ENCODE data around the gene PCGF6.

PCGF6 gene

DNA sequence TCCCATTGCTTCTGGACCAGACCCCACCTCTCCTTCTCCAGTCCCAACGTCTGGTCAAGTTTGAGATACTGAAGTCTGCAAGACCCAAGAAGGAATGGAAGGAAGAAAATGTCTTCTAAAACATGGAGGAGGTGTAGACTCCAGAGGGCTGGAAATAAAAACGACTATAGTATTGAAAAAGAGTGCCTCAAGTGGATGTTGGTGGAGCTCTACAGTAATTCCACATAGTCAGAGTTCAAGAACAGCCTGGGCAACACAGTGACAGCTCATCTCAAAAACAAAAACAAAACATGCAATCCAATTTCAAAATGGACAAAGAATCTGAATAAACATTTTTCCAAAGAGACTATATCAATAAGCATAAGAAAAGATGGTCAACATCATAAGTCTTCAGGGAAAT is 2.3 kb upstream of the PCGF6 start:
- DNase-seq = no peak
- Histone ChIP-seq H3K4me1 (ENCODE audit: control insufficient read depth, insufficient read depth, low read depth, low read length) (peaks cover 7% of the 10 kb centered on the region), H3K9me3 (ENCODE audit: control insufficient read depth, low read length) (no peaks in the 10 kb centered on the region), H3K36me3 (ENCODE audit: control insufficient read depth in 1 of 2, insufficient read depth in 2 of 2, low read depth in 1 of 2, low read length in 2 of 2) (peaks cover 1 to 6% of the 10 kb centered on the region in 2 experiments), H4K91ac (ENCODE audit: low read length) (no peak overlapping the region), H3K4me3 (ENCODE audit: insufficient read depth in 1 of 2, low read depth in 1 of 2, low read length in 2 of 2) (no peak overlapping the region), H2BK15ac (ENCODE audit: low read depth, poor library complexity, severe bottlenecking) (no peak overlapping the region), H2BK120ac (ENCODE audit: low read depth, low read length) (no peak overlapping the region), H3K27ac (ENCODE audit: low read length, poor library complexity, severe bottlenecking) (no peak overlapping the region), H2AFZ (ENCODE audit: low read depth, low read length) (no peak overlapping the region), H3K27me3 (ENCODE audit: control insufficient read depth in 1 of 2, insufficient read depth in 1 of 2, low read length in 2 of 2) (no peaks in the 10 kb centered on the region), H3K18ac (ENCODE audit: low read depth in 1 of 2, low read length in 2 of 2) (no peak overlapping the region), H3K4ac (ENCODE audit: low read depth in 1 of 2, low read length in 2 of 2) (no peak overlapping the region), H3K4me2 (ENCODE audit: low read length, poor library complexity, severe bottlenecking) (no peak overlapping the region), H2BK12ac (ENCODE audit: low read length in 2 of 2) (no peak overlapping the region), H2AK5ac (ENCODE audit: low read length, severe bottlenecking) (no peak overlapping the region), H2BK5ac (ENCODE audit: low read depth, low read length, poor library complexity, severe bottlenecking) (no peak overlapping the region), H3K23ac (ENCODE audit: low read length in 2 of 2) (no peak overlapping the region), H3K9ac (ENCODE audit: low read length) (no peak overlapping the region), H3K79me1 (replicated peaks; ENCODE audit: low read length, poor library complexity, severe bottlenecking) (peaks cover under 1% of the 10 kb centered on the region), H4K8ac (ENCODE audit: low read length) (no peak overlapping the region), H3K14ac (ENCODE audit: low read length in 2 of 2) (no peak overlapping the region)
- no CpG with 5 or more reads among the region's 2 CpGs for WGBS

DNA sequence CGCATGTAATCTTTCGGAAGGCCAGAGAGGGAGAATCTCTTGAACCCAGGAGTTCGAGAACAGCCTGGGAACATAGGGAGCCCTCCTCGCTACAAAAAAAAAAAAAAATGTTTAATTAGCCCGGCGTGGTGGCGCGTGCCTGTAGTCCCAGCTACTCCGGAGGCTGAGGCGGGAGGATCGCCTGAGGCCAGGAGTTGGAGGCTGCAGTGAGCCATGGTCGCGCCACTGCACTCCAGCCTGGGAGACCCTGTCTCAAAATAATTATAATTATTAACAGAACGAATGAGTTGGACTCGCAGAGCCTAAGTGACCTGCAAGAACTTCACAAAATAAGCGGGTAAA is 794 bp downstream of the PCGF6 start:
- WGBS = 57% methylated on average over 14 of the region's 16 CpGs

DNA sequence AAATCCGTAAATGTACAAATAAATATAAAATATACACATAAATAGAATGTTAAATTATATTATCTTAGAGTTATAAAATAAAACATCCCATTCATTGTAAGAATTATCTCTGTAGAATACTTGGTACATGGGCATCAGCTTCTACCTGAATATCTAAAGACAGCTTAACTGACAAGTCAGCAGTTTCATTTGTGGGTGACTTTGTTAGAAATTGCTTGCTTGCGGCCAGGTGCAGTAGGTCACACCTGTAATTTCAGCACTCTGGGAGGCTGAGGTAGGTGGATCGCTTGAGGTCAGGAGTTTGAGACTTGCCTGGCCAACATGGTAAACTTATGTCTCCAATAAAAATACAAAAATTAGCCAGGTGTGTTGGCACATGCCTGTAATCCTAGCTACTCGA is 14.6 kb downstream of the PCGF6 start:
- Histone ChIP-seq H3K14ac (ENCODE audit: low read length in 2 of 2) (no peak overlapping the region), H3K4me1 (ENCODE audit: control insufficient read depth, insufficient read depth, low read depth, low read length) (no peaks in the 10 kb centered on the region), H2BK15ac (ENCODE audit: low read depth, poor library complexity, severe bottlenecking) (no peak overlapping the region), H2AK5ac (ENCODE audit: low read length, severe bottlenecking) (no peak overlapping the region), H2BK120ac (ENCODE audit: low read depth, low read length) (no peak overlapping the region), H3K23ac (ENCODE audit: low read length in 2 of 2) (no peak overlapping the region), H3K27ac (ENCODE audit: low read length, poor library complexity, severe bottlenecking) (no peak overlapping the region), H3K79me1 (replicated peaks; ENCODE audit: low read length, poor library complexity, severe bottlenecking) (peaks cover 15% of the 10 kb centered on the region), H2AFZ (ENCODE audit: low read depth, low read length) (no peak overlapping the region), H3K18ac (ENCODE audit: low read depth in 1 of 2, low read length in 2 of 2) (no peak overlapping the region), H3K4me2 (ENCODE audit: low read length, poor library complexity, severe bottlenecking) (no peak overlapping the region), H4K8ac (ENCODE audit: low read length) (no peak overlapping the region), H3K4ac (ENCODE audit: low read depth in 1 of 2, low read length in 2 of 2) (no peak overlapping the region), H3K9ac (ENCODE audit: low read length) (no peak overlapping the region), H3K9me3 (ENCODE audit: control insufficient read depth, low read length) (no peaks in the 10 kb centered on the region), H2BK12ac (ENCODE audit: low read length in 2 of 2) (no peak overlapping the region), H4K91ac (ENCODE audit: low read length) (no peak overlapping the region), H3K27me3 (ENCODE audit: control insufficient read depth in 1 of 2, insufficient read depth in 1 of 2, low read length in 2 of 2) (no peaks in the 10 kb centered on the region), H3K4me3 (ENCODE audit: insufficient read depth in 1 of 2, low read depth in 1 of 2, low read length in 2 of 2) (no peak overlapping the region), H2BK5ac (ENCODE audit: low read depth, low read length, poor library complexity, severe bottlenecking) (no peak overlapping the region), H3K36me3 (ENCODE audit: control insufficient read depth in 1 of 2, insufficient read depth in 2 of 2, low read depth in 1 of 2, low read length in 2 of 2) (peaks cover 26 to 54% of the 10 kb centered on the region in 2 experiments)
- WGBS = 100% methylated on average over 2 of the region's 4 CpGs
- DNase-seq = no peak

More for the DNA sequence above, 794 bp downstream of the PCGF6 start:
- no peak overlapping the region for H2AK5ac ChIP-seq (ENCODE audit: low read length, severe bottlenecking)
- no peaks in the 10 kb centered on the region for H3K9me3 ChIP-seq (ENCODE audit: control insufficient read depth, low read length)
- peaks cover 7% of the 10 kb centered on the region for H3K4me1 ChIP-seq (ENCODE audit: control insufficient read depth, insufficient read depth, low read depth, low read length)
- no peak overlapping the region for H3K23ac ChIP-seq (ENCODE audit: low read length in 2 of 2)
- H2AFZ ChIP-seq (ENCODE audit: low read depth, low read length) = no peak overlapping the region
- H3K4me3 ChIP-seq (ENCODE audit: insufficient read depth in 1 of 2, low read depth in 1 of 2, low read length in 2 of 2) = peak overlapping the region; percentile 81 to 86
- no peak overlapping the region for H4K91ac ChIP-seq (ENCODE audit: low read length)
- no peak overlapping the region for H2BK12ac ChIP-seq (ENCODE audit: low read length in 2 of 2)
- H3K79me1 ChIP-seq (replicated peaks; ENCODE audit: low read length, poor library complexity, severe bottlenecking) = peaks cover 4% of the 10 kb centered on the region
- no peak overlapping the region for H3K27ac ChIP-seq (ENCODE audit: low read length, poor library complexity, severe bottlenecking)
- H3K36me3 ChIP-seq (ENCODE audit: control insufficient read depth in 1 of 2, insufficient read depth in 2 of 2, low read depth in 1 of 2, low read length in 2 of 2) = peaks cover 7 to 30% of the 10 kb centered on the region in 2 experiments
- peak overlapping the region; percentile 84 for H4K8ac ChIP-seq (ENCODE audit: low read length)
- peak overlapping the region; percentile 79 for H2BK120ac ChIP-seq (ENCODE audit: low read depth, low read length)
- no peak overlapping the region for H3K4ac ChIP-seq (ENCODE audit: low read depth in 1 of 2, low read length in 2 of 2)
- H2BK5ac ChIP-seq (ENCODE audit: low read depth, low read length, poor library complexity, severe bottlenecking) = no peak overlapping the region
- H3K9ac ChIP-seq (ENCODE audit: low read length) = peak overlapping the region; percentile 91
- H3K4me2 ChIP-seq (ENCODE audit: low read length, poor library complexity, severe bottlenecking) = peak overlapping the region; percentile 80
- H3K18ac ChIP-seq (ENCODE audit: low read depth in 1 of 2, low read length in 2 of 2) = peak overlapping the region; percentile 62 to 68
- no peak overlapping the region for H3K14ac ChIP-seq (ENCODE audit: low read length in 2 of 2)
- no peak for DNase-seq
- no peaks in the 10 kb centered on the region for H3K27me3 ChIP-seq (ENCODE audit: control insufficient read depth in 1 of 2, insufficient read depth in 1 of 2, low read length in 2 of 2)
- no peak overlapping the region for H2BK15ac ChIP-seq (ENCODE audit: low read depth, poor library complexity, severe bottlenecking)

DNA sequence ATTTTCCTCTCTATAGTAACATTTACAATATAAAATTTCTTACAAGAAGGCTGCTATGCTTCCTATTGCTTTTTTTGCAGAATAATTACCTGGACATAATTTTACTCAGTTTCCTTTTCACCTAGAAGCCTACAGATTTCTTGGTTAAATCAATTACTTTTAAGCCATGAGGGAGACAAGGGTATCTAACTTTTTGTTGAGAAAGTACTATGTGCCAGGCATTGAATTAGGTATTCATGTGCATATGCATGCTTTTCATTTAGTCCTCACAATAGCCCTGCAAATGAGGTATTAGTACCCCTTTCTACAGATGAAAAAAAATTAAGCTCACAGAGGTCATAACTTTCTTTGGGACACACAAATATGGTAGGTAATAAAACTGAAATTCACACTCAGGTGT is 16.4 kb downstream of the PCGF6 start:
- no peaks in the 10 kb centered on the region for H3K27me3 ChIP-seq (ENCODE audit: control insufficient read depth in 1 of 2, insufficient read depth in 1 of 2, low read length in 2 of 2)
- H3K27ac ChIP-seq (ENCODE audit: low read length, poor library complexity, severe bottlenecking) = no peak overlapping the region
- no peak overlapping the region for H4K8ac ChIP-seq (ENCODE audit: low read length)
- H2BK5ac ChIP-seq (ENCODE audit: low read depth, low read length, poor library complexity, severe bottlenecking) = no peak overlapping the region
- no peak overlapping the region for H2AFZ ChIP-seq (ENCODE audit: low read depth, low read length)
- no peak overlapping the region for H3K18ac ChIP-seq (ENCODE audit: low read depth in 1 of 2, low read length in 2 of 2)
- no peak overlapping the region for H2BK12ac ChIP-seq (ENCODE audit: low read length in 2 of 2)
- H3K4me1 ChIP-seq (ENCODE audit: control insufficient read depth, insufficient read depth, low read depth, low read length) = no peaks in the 10 kb centered on the region
- H3K9me3 ChIP-seq (ENCODE audit: control insufficient read depth, low read length) = no peaks in the 10 kb centered on the region
- H3K9ac ChIP-seq (ENCODE audit: low read length) = no peak overlapping the region
- no peak overlapping the region for H3K14ac ChIP-seq (ENCODE audit: low read length in 2 of 2)
- no peak overlapping the region for H3K4ac ChIP-seq (ENCODE audit: low read depth in 1 of 2, low read length in 2 of 2)
- no peak overlapping the region for H3K4me2 ChIP-seq (ENCODE audit: low read length, poor library complexity, severe bottlenecking)
- no peak overlapping the region for H2AK5ac ChIP-seq (ENCODE audit: low read length, severe bottlenecking)
- H4K91ac ChIP-seq (ENCODE audit: low read length) = no peak overlapping the region
- H2BK120ac ChIP-seq (ENCODE audit: low read depth, low read length) = no peak overlapping the region
- no peak overlapping the region for H3K4me3 ChIP-seq (ENCODE audit: insufficient read depth in 1 of 2, low read depth in 1 of 2, low read length in 2 of 2)
- DNase-seq = no peak
- H3K79me1 ChIP-seq (replicated peaks; ENCODE audit: low read length, poor library complexity, severe bottlenecking) = peaks cover 16% of the 10 kb centered on the region
- no peak overlapping the region for H2BK15ac ChIP-seq (ENCODE audit: low read depth, poor library complexity, severe bottlenecking)
- H3K23ac ChIP-seq (ENCODE audit: low read length in 2 of 2) = no peak overlapping the region
- H3K36me3 ChIP-seq (ENCODE audit: control insufficient read depth in 1 of 2, insufficient read depth in 2 of 2, low read depth in 1 of 2, low read length in 2 of 2) = peaks cover 37 to 65% of the 10 kb centered on the region in 2 experiments

All from mesenchymal stem cell (in vitro differentiated cells and primary cell).